ENCODE results near the gene ACCSL.

- TF ChIP-seq, protein P1, sequence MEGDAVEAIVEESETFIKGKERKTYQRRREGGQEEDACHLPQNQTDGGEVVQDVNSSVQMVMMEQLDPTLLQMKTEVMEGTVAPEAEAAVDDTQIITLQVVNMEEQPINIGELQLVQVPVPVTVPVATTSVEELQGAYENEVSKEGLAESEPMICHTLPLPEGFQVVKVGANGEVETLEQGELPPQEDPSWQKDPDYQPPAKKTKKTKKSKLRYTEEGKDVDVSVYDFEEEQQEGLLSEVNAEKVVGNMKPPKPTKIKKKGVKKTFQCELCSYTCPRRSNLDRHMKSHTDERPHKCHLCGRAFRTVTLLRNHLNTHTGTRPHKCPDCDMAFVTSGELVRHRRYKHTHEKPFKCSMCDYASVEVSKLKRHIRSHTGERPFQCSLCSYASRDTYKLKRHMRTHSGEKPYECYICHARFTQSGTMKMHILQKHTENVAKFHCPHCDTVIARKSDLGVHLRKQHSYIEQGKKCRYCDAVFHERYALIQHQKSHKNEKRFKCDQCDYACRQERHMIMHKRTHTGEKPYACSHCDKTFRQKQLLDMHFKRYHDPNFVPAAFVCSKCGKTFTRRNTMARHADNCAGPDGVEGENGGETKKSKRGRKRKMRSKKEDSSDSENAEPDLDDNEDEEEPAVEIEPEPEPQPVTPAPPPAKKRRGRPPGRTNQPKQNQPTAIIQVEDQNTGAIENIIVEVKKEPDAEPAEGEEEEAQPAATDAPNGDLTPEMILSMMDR (IDR thresholded peaks at IDR 0.05), result peak; percentile 87
- no peak for TF ChIP-seq EZH2 (IDR thresholded peaks at IDR 0.05; ENCODE audit: borderline replicate concordance, insufficient read depth, low read depth, low read length, poor library complexity, severe bottlenecking)
Measured at GRCh38 chr11:44065841-44066731, 18.3 kb downstream of the ACCSL start, which contains the start of gene ACCS.

Data from B cell (primary cell).